HG03432 (cell line): ENCODE results near the gene KPNA5.

Source experiments
- ATAC-seq: cut with Tn5 transposase; IDR thresholded peaks from one replicate; pipeline ENCODE4 v1.9.1; 2021; ENCODE audit warnings: mild to moderate bottlenecking, moderate library complexity; ENCODE audit not compliant: unreplicated experiment

KPNA5 gene

DNA sequence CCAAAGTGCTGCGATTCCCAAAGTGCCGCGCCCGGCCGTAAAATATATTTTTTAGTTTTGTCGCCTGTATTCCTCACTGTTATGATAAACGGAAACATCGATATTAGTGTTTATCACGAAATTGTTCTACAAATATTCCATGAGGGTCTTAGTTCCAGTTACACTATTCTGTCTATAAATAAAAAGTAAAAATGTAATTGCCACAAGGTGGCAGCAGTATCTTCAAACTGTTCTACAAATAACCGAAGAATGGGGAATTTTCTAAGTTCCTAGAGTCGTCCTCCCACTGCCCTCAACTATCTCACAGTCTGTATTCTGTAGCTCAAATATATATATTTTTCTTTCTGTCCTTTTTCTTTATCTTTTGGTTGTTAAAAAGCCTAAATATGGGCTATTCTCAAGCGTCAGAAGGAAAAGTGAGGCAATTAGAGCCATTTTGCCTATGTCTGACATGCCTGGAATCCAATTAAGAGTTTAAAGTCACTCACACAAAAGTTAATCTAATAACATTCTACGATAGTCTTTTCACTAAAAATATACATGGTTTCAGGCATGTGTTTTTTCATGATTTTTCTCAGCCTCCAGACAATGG is 98.7 kb downstream of the KPNA5 start:
- peak; percentile 87 for ATAC-seq

DNA sequence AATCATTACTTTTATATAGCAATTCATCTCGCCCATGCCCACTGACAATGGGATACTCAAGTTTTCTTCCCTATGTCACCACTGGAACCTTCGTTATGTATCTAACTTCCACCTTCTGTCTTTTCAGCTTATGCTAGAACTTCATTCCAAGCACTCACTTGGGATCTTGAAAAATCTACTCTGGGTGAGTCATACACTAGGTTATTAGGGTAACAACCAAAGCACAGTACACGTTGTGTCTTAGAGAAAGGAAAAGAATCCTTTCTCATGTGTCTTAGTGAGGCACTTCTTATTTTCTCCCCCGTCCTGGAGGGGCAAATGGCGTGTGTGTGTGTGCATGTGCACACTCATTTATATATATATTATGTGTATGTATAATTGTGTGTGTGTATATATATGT is 102.8 kb downstream of the KPNA5 start:
- no peak for ATAC-seq
